ENCODE measurements around the gene TXNDC9. TPM values are rescaled to one million over a fixed set of nuclear protein-coding genes. Genes with fewer than 3 reads are reported as not detected.
"Not testable (repeated sequence)": the region's sequence is repeated elsewhere in the genome, so short reads cannot be mapped to it uniquely, and the experiment has no call there.

Gene TXNDC9
- polyA plus RNA-seq (ENCODE audit: insufficient read length in 4 of 4): 10 to 100 TPM; 37.1 to 47.5 (median 41.1) TPM

DNA sequence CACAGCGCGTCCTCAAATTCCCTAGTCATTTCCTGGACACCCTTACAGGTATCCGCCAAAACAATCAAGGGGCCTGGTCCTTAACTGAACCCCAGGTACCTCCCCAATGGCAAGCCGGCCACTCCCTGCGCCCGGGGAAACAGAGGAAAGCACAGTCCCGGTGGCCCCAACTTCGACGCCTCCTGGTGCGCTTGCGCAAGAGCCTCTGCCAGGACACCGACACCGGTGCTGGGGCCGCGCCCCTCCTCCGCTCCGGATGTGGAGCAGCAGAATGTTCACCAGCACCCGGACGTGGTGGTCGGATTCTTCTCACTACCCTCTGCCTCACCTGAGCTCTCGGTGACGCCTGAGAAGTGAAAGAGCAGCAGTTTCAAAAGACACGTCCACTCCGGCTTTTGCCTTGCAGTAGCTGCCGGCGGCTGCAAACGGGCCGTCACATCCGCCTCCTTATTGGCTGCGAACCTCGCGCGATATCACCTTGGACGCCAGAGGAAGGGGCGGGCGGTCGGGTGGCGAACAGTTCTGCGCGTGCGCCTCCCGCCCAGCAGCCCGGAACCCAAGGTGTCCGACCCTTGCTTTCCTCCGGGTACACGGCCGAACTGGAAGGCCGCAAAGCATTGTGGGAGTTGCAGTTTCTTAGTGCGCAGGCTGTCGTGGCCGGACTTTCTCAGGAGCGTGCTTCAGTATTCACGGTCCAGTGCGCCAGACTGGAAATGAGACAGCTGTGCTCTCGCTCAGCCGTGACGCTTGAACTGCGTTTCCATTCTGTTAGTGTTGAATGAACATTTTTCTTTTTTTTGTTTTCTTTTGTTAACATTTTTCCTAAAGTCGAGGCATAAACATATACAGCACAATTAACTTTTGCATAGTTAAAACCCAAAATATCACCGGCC is at the start of gene TXNDC9:
TSS of gene TXNDC9 (minus strand) at position 423 of the 893 bp plus-strand sequence. CDS start 3,123 bp downstream, outside the sequence.
- DNase-seq (ENCODE audit: low read depth in 4 of 4, low spot score in 2 of 4): peak; percentile 97 to 100 (median 98)

DNA sequence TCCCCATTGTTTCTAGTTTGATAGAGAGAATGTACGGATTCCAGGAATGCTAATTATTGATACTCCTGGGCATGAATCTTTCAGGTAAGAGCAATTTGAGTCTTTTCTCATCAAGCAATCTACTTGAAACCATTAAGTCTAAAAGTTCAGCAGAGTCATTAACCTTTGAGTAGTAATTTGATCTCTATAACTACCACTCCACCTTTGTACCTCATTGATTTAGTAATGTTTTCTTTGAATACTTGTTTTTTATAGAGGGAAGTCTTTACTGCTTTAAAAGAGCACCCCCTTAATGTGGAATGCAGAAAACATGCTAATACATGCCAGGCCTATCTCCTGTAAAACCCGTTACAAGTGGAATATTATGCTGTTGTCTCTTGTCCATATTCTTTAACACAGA is 46.0 kb upstream of the TXNDC9 start:
- DNase-seq (ENCODE audit: low read depth in 4 of 4, low spot score in 2 of 4): no peak

- no peak for DNase-seq (ENCODE audit: low read depth in 4 of 4, low spot score in 2 of 4)
Measured at GRCh38 chr2:99380376-99381010, 44.4 kb upstream of the TXNDC9 start.

GRCh38 chr2:99377879-99378278 is 41.7 kb upstream of the TXNDC9 start:
- no peak for DNase-seq (ENCODE audit: low read depth in 4 of 4, low spot score in 2 of 4)

- no peak for DNase-seq (ENCODE audit: low read depth in 4 of 4, low spot score in 2 of 4)
Measured at GRCh38 chr2:99376254-99376864, 40.2 kb upstream of the TXNDC9 start.

GRCh38 chr2:99374747-99375146 is 38.6 kb upstream of the TXNDC9 start:
- no peak for DNase-seq (ENCODE audit: low read depth in 4 of 4, low spot score in 2 of 4)

DNA sequence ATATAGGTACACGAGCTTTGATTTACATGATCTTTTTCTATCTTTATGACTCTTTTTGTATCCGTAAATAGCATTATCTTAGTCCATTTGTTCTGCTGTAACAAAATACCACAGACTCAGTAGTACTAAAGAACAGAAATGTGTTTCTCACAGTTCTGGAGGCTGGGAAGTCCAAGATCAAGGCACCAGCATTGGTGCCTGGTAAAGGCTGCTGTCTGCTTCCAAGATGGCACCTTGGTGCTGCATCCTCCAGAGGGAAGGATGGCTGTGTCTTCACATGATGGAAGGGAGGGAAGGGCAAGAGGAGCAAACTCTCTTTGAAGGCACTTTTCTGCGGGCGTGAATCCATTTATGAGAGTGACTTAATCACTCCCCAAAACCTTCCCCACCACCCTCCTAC is 37.0 kb upstream of the TXNDC9 start:
- no peak for DNase-seq (ENCODE audit: low read depth in 4 of 4, low spot score in 2 of 4)

GRCh38 chr2:99368854-99369253 is 32.7 kb upstream of the TXNDC9 start:
- not testable (repeated sequence) for DNase-seq (ENCODE audit: low read depth in 4 of 4, low spot score in 2 of 4)

- DNase-seq (ENCODE audit: low read depth in 4 of 4, low spot score in 2 of 4): no peak
Measured at GRCh38 chr2:99365661-99366060, 29.5 kb upstream of the TXNDC9 start.

DNA sequence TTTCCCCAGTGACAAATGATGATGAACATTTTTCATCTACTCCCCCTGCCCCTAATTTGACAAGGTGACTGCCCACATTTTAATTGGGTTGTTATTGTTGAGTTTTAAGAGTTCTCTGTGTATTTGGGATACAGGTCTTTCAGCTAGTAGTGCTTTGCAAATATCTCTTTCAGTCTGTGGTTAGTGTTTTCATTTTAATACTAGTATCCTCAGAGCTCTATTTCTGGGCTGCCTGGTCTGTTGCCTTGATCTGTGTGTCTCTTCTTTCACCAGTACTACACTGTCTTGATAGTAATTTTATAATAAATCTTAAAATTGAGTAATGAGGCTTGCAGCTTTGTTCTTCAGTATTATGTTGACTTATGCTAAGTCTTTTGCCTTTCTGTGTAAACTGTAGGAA is 20.7 kb upstream of the TXNDC9 start:
- DNase-seq (ENCODE audit: low read depth in 4 of 4, low spot score in 2 of 4): no peak

DNA sequence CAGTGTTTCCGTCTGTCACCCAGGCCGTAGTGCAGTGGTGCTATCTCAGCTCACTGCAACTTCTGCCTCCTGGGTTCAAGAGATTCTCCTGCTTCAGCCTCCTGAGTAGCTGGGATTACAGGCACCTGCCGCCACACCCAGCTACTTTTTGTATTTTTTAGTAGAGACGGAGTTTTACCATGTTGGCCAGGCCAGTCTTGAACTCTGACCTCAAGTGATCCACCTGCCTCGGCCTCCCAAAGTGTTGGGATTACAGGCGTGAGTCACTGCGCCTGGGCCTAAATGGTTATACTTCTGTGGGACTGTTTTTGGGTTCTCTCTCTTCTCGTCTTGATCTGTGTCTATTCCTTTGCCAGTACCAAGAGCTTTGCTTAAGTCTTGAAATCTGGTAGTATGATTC is 18.7 kb upstream of the TXNDC9 start:
- not testable (repeated sequence) for DNase-seq (ENCODE audit: low read depth in 4 of 4, low spot score in 2 of 4)

DNA sequence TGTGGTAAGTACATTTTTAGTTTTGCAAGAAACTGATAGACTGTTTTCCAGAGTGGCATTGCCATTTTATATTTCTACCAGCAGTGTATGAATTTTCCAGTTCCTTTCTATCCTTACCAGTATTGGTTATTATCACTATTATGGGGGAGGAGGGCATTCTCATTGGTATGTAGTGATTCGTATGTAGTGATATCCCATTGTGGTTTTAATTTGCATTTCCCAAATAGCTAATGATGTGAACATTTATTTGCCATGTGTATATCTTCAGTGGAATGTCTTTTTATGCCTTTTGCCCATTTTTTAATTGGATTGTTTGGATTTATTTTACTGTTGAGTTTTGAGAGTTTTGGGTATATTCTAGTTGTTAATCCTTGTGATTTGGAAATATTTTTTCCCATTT is 17.9 kb upstream of the TXNDC9 start:
- no peak for DNase-seq (ENCODE audit: low read depth in 4 of 4, low spot score in 2 of 4)

GRCh38 chr2:99350194-99350593 is 14.1 kb upstream of the TXNDC9 start:
- DNase-seq (ENCODE audit: low read depth in 4 of 4, low spot score in 2 of 4): no peak

DNA sequence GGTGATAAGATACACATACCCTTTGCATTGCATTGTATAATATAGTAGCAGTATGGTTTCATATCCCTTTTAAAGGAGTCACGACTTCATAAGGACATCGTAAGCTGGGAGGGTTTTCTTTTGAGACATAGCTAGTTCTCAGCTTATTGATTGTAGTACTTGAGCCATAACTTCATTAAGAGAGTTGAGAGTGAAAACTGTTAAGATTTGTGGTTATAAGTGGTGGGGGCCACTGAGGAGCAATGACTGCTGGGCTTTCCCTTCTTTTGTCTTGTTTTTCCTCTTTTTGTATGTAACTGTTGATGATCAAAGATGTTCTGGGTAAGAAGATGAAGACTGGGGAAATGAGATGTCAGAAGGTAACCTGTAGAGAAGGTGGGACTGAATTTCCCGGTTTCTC is 12.0 kb upstream of the TXNDC9 start:
- no peak for DNase-seq (ENCODE audit: low read depth in 4 of 4, low spot score in 2 of 4)

- DNase-seq (ENCODE audit: low read depth in 4 of 4, low spot score in 2 of 4): no peak
Measured at GRCh38 chr2:99346218-99346617, 10.1 kb upstream of the TXNDC9 start.

DNA sequence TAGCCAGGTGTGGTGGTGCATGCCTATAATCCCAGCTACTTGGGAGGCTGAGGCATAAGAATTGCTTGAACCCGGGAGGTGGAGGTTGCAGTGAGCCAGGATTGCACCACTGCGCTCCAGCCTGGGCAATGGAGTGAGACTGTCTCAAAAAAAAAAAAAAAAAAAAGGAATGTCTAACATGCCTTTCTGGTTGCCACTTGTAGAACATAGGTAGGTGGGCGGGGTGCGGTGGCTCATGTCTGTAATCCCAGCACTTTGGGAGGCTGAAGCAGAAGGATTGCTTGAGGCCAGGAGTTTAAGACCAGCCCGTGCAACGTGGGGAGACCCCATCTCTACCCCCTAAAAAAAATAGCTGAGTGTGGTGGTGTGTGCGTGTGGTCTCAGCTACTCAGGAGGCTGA is 9.3 kb upstream of the TXNDC9 start:
- DNase-seq (ENCODE audit: low read depth in 4 of 4, low spot score in 2 of 4): not testable (repeated sequence)

DNA sequence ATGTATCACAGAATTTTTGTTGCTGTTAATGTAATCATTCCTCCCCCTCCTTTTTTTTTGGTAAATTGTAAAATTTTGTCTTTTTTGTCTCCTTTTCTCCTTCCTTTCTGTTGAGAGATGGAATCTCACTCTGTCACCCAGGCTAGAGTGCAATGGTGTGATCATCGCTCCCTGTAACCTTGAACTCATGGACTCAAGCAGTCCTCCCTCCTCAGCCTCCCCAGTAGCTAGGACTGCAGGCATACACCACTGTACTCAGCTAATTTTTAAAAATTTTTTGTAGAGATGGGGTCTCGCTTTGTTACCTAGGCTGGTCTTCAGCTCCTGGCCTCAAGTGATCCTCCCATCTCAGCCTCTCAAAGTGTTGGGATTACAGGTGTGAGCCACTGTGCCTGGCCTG is 6.4 kb upstream of the TXNDC9 start:
- no peak for DNase-seq (ENCODE audit: low read depth in 4 of 4, low spot score in 2 of 4)

DNA sequence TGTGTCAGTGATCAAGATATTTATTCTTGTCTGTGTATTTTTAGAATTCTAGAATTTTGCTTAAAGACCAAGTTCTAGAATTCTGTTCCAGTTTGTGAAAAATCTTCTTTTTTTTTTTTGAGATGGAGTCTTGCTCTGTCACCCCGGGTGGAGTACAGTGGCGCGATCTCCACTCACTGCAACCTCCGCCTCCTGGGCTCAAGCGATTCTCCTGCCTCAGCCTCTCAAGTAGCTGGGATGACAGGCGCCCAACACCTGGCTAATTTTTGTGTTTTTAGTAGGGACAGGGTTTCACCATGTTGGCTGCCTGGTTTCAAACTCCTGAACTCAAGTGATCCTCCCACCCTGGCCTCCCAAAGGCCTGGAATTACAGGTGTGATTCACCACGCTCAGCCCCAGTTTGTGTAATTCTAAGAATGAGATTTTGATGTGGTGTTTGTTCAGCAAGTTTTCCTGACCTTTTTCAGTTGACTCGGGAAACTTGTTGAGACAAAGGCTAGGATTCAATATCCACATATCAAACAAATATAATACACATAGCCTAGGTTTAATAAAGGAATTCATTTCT is 4.6 kb upstream of the TXNDC9 start:
- DNase-seq (ENCODE audit: low read depth in 4 of 4, low spot score in 2 of 4): no peak

GRCh38 chr2:99338029-99338585 is 2.0 kb upstream of the TXNDC9 start:
- DNase-seq (ENCODE audit: low read depth in 4 of 4, low spot score in 2 of 4): peak; percentile 3 to 23 (median 10)

GRCh38 chr2:99337113-99338028 is 1.2 kb upstream of the TXNDC9 start, which contains the start of gene EIF5B:
Gene EIF5B, plus strand, starts transcription at chr2:99337389. Its CDS starts 166 bp downstream, at chr2:99337555.
- DNase-seq (ENCODE audit: low read depth in 4 of 4, low spot score in 2 of 4): peak; percentile 84 to 93 (median 89)

Data from left renal cortex interstitium (tissue), 4 donors.